Gastrocnemius medialis (tissue), 4 donors: Measurements from ENCODE around the gene ORAI1.

ENCODE experiments used
- CTCF ChIP-seq, 5 experiments: fragments of 450-650 bp in 3 of 5; fragments of 200-600 bp in 2 of 5; sonication (generic) in 2 of 5; IDR thresholded peaks in 4 of 5; conservative IDR thresholded peaks in 1 of 5; 1 replicate in 4 of 5; 2 replicates in 1 of 5; pipeline ENCODE4 v1.5.1; 2016 to 2019; ENCODE audit warnings: antibody characterized with exemption in 5 of 5, mild to moderate bottlenecking in 3 of 5, moderate library complexity in 3 of 5
- POLR2A ChIP-seq, 2 donors: fragments of 450-650 bp; IDR thresholded peaks; one replicate each; pipeline ENCODE4 v1.6.1; 2017; ENCODE audit warnings: antibody characterized with exemption in 2 of 2, mild to moderate bottlenecking in 2 of 2, moderate library complexity in 2 of 2

DNA sequence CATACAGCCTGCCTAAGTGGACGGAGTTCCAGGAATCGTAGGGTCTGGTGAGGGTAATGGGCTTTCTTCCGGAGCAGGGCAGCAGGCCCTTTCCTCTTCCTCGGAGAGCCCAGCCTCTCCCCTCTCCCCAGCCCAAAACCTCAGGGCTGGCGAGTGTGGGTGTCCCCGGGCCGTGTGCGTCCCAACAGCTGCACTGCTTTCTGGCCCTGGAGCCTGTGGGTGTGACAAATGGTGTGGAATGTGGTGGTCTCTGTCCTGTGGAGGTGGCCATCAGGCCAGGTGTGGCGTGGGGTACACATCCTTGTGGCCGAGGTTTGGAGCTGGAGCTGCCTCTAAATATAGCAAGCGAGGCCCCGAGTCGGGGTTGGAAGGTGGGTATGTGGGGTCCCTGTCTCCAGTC, 8.5 kb downstream of the ORAI1 start:
- TF ChIP-seq CTCF (IDR thresholded peaks at IDR 0.05 in 4 of 5, conservative IDR thresholded peaks at IDR 0.05 in 1 of 5), result no peak
- no peak for TF ChIP-seq POLR2A (IDR thresholded peaks at IDR 0.05)
